Endothelial cell (in vitro differentiated cells): ENCODE measurements around the gene MAPKAPK2. TPM values are rescaled to one million over a fixed set of nuclear protein-coding genes. Genes with fewer than 3 reads are reported as not detected.

Source experiments
- DNase-seq: peaks from one replicate; pipeline ENCODE4 v3.0.0; 2021; ENCODE audit warnings: low spot score
- H3K27ac Mint-ChIP-seq: one replicate; pipeline ENCODE4 v1.8.0; 2021; ENCODE audit warnings: mixed read lengths, inconsistent platforms; ENCODE audit not compliant: unreplicated experiment
- H3K27me3 Mint-ChIP-seq: one replicate; pipeline ENCODE4 v1.8.0; 2021; ENCODE audit warnings: mild to moderate bottlenecking, moderate library complexity, mixed read lengths, inconsistent platforms; ENCODE audit not compliant: unreplicated experiment
- H3K36me3 Mint-ChIP-seq: one replicate; pipeline ENCODE4 v1.8.0; 2021; ENCODE audit warnings: mild to moderate bottlenecking, low read depth, mixed read lengths, inconsistent platforms; ENCODE audit not compliant: unreplicated experiment
- H3K4me1 Mint-ChIP-seq: one replicate; pipeline ENCODE4 v1.8.0; 2021; ENCODE audit warnings: mild to moderate bottlenecking, mixed read lengths, inconsistent platforms; ENCODE audit not compliant: unreplicated experiment
- H3K4me3 Mint-ChIP-seq: one replicate; pipeline ENCODE4 v1.8.0; 2021; ENCODE audit warnings: mild to moderate bottlenecking, mixed read lengths, inconsistent platforms; ENCODE audit not compliant: unreplicated experiment
- H3K9me3 Mint-ChIP-seq: one replicate; pipeline ENCODE4 v1.8.0; 2021; ENCODE audit warnings: mixed read lengths, inconsistent platforms; ENCODE audit not compliant: unreplicated experiment
- CTCF ChIP-seq: fragments of 200-600 bp; sonication (generic); IDR thresholded peaks from one replicate; pipeline ENCODE4 v1.5.0; 2021; ENCODE audit warnings: antibody characterized with exemption; ENCODE audit not compliant: unreplicated experiment
- total RNA-seq: library from RNA; stranded (reverse); fragmentation: NEBNext Ultra II Directional; extraction: Animal tissue kit (Norgen Biotek cat#: 25700); gene quantifications from one replicate; pipeline ENCODE4 v1.2.1, GENCODE V29; 2021; ENCODE audit not compliant: unreplicated experiment

MAPKAPK2 gene
- total RNA-seq, 1 donor from 2014 or later: 109 TPM

- Mint-ChIP-seq H3K4me3 (peak overlapping the region; percentile 97), H3K36me3 (no peaks in the 10 kb centered on the region), H3K4me1 (peaks cover 41% of the 10 kb centered on the region), H3K9me3 (no peaks in the 10 kb centered on the region), H3K27ac (peak overlapping the region; percentile 86), H3K27me3 (peaks cover 27% of the 10 kb centered on the region)
- no peak for DNase-seq
- no peak for TF ChIP-seq CTCF
Observed at GRCh38 chr1:206686478-206687249, 2.0 kb downstream of the MAPKAPK2 start.

- Mint-ChIP-seq H3K36me3 (no peaks in the 10 kb centered on the region), H3K27me3 (peaks cover 31% of the 10 kb centered on the region), H3K9me3 (no peaks in the 10 kb centered on the region), H3K4me1 (peaks cover 48% of the 10 kb centered on the region), H3K27ac (no peak overlapping the region), H3K4me3 (peak overlapping the region; percentile 97)
- TF ChIP-seq CTCF: no peak
- DNase-seq: no peak
Observed at GRCh38 chr1:206687251-206687914, 2.7 kb downstream of the MAPKAPK2 start.

GRCh38 chr1:206687915-206688442 lies 3.3 kb downstream of the MAPKAPK2 start:
- no peak for TF ChIP-seq CTCF
- H3K36me3 Mint-ChIP-seq: peaks cover 3% of the 10 kb centered on the region
- DNase-seq: no peak
- no peak overlapping the region for H3K4me3 Mint-ChIP-seq
- H3K27me3 Mint-ChIP-seq: peaks cover 31% of the 10 kb centered on the region
- peak overlapping the region; percentile 36 for H3K27ac Mint-ChIP-seq
- no peaks in the 10 kb centered on the region for H3K9me3 Mint-ChIP-seq
- peaks cover 54% of the 10 kb centered on the region for H3K4me1 Mint-ChIP-seq

GRCh38 chr1:206690516-206690915 lies 5.8 kb downstream of the MAPKAPK2 start:
- Mint-ChIP-seq H3K4me3 (no peak overlapping the region), H3K36me3 (peaks cover 10% of the 10 kb centered on the region), H3K9me3 (no peaks in the 10 kb centered on the region), H3K27ac (no peak overlapping the region), H3K27me3 (peaks cover 20% of the 10 kb centered on the region), H3K4me1 (peaks cover 68% of the 10 kb centered on the region)
- TF ChIP-seq CTCF: no peak
- no peak for DNase-seq

- DNase-seq: no peak
- Mint-ChIP-seq H3K4me3 (no peak overlapping the region), H3K27me3 (peaks cover 17% of the 10 kb centered on the region), H3K9me3 (no peaks in the 10 kb centered on the region), H3K36me3 (peaks cover 17% of the 10 kb centered on the region), H3K27ac (no peak overlapping the region), H3K4me1 (peaks cover 63% of the 10 kb centered on the region)
- no peak for TF ChIP-seq CTCF
Observed at GRCh38 chr1:206691604-206692003, 6.9 kb downstream of the MAPKAPK2 start.
